Measurements from ENCODE around the gene AKAP13. TPM values are rescaled to one million over a fixed set of nuclear protein-coding genes. Genes with fewer than 3 reads are reported as not detected.

The AKAP13 gene
- polyA plus RNA-seq, 1 donor from 2014 or later, result 10.0 TPM

GRCh38 chr15:85749261-85750151 lies 369.1 kb downstream of the AKAP13 start:
- no peak overlapping the region for H3K4me3 ChIP-seq (ENCODE audit: low read length)
- no peak overlapping the region for H2AFZ ChIP-seq (ENCODE audit: low read depth, low read length)
- no peaks in the 10 kb centered on the region for H3K9me3 ChIP-seq (ENCODE audit: low read length)
- no peaks in the 10 kb centered on the region for H3K27me3 ChIP-seq (ENCODE audit: insufficient read depth, low read depth, low read length)
- no peak overlapping the region for H3K9ac ChIP-seq (ENCODE audit: low read length)
- TF ChIP-seq REST (IDR thresholded peaks at IDR 0.05; ENCODE audit: borderline replicate concordance) (no peak), CTCF (IDR thresholded peaks at IDR 0.05; ENCODE audit: poor library complexity, severe bottlenecking) (no peak), SMC3 (conservative IDR thresholded peaks at IDR 0.05; ENCODE audit: poor library complexity) (no peak), TAF1 (IDR thresholded peaks at IDR 0.05; ENCODE audit: low read depth) (no peak), POLR2AphosphoS5 (IDR thresholded peaks at IDR 0.05) (no peak), EZH2 (IDR thresholded peaks at IDR 0.05; ENCODE audit: borderline replicate concordance, insufficient read depth, low read length, poor library complexity, severe bottlenecking) (no peak), RAD21 (conservative IDR thresholded peaks at IDR 0.05) (no peak), MXI1 (conservative IDR thresholded peaks at IDR 0.05; ENCODE audit: poor library complexity, severe bottlenecking) (no peak), EP300 (conservative IDR thresholded peaks at IDR 0.05; ENCODE audit: poor library complexity, severe bottlenecking) (no peak)
- H4K20me1 ChIP-seq (ENCODE audit: insufficient read depth), result no peaks in the 10 kb centered on the region
- H3K36me3 ChIP-seq (ENCODE audit: insufficient read depth, low read length), result no peaks in the 10 kb centered on the region
- no peaks in the 10 kb centered on the region for H3K9me2 ChIP-seq (ENCODE audit: insufficient read depth, low read length)
- H3F3A ChIP-seq (ENCODE audit: insufficient read depth, low read length, poor library complexity, severe bottlenecking), result no peaks in the 10 kb centered on the region
- H3K27ac ChIP-seq (ENCODE audit: low read length), result no peak overlapping the region
- H3K79me2 ChIP-seq (replicated peaks; ENCODE audit: insufficient read depth, low read length), result no peaks in the 10 kb centered on the region
- no peak overlapping the region for H3K4me2 ChIP-seq (ENCODE audit: low read length)

GRCh38 chr15:85750319-85751290 lies 370.2 kb downstream of the AKAP13 start:
- no peaks in the 10 kb centered on the region for H3F3A ChIP-seq (ENCODE audit: insufficient read depth, low read length, poor library complexity, severe bottlenecking)
- H2AFZ ChIP-seq (ENCODE audit: low read depth, low read length), result no peak overlapping the region
- H3K4me2 ChIP-seq (ENCODE audit: low read length), result no peak overlapping the region
- H3K27me3 ChIP-seq (ENCODE audit: insufficient read depth, low read depth, low read length), result no peaks in the 10 kb centered on the region
- no peaks in the 10 kb centered on the region for H4K20me1 ChIP-seq (ENCODE audit: insufficient read depth)
- H3K9ac ChIP-seq (ENCODE audit: low read length), result no peak overlapping the region
- no peaks in the 10 kb centered on the region for H3K9me2 ChIP-seq (ENCODE audit: insufficient read depth, low read length)
- no peaks in the 10 kb centered on the region for H3K36me3 ChIP-seq (ENCODE audit: insufficient read depth, low read length)
- H3K27ac ChIP-seq (ENCODE audit: low read length), result no peak overlapping the region
- H3K4me3 ChIP-seq (ENCODE audit: low read length), result no peak overlapping the region
- TF ChIP-seq POLR2AphosphoS5 (IDR thresholded peaks at IDR 0.05), result no peak
- TF ChIP-seq TAF1 (IDR thresholded peaks at IDR 0.05; ENCODE audit: low read depth), result no peak
- no peaks in the 10 kb centered on the region for H3K79me2 ChIP-seq (replicated peaks; ENCODE audit: insufficient read depth, low read length)
- H3K9me3 ChIP-seq (ENCODE audit: low read length), result no peaks in the 10 kb centered on the region

Data from neural cell (in vitro differentiated cells).